NCI-H345 treated with DMSO at 0.1 percent for 48 hours (cell line): ENCODE measurements around the gene TTLL10.
A peak's percentile ranks its signal among the peaks of the same experiment; 100 is the strongest.

Source experiments
- DNase-seq: peaks from one replicate; lab custom pipeline; 2025; ENCODE audit not compliant: unreplicated experiment; lab: John Stamatoyannopoulos, UW

TTLL10 gene

GRCh38 chr1:1170215-1171091, 3.2 kb upstream of the TTLL10 start:
- no peak for DNase-seq

DNA sequence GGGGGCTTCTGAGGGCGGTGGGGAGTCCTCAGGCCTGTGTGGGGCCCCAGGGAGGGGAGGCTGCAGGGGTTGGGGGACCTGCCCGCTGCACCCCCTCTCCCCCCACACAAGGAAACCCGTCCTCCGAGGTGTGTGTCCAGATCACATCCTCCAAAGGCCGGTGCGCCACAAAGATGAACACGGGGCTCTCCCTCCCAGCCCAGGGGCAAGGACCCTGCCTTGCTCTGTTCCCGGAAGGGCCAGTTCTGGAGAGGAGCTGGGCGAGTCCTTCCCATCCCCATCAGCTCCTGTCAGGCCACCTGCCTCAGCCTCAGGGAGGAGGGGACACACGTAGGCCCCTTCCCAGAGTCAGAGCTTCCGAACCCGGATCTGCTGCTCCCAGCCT, 2.5 kb upstream of the TTLL10 start:
- DNase-seq, result no peak

- no peak for DNase-seq
These were observed 1.9 kb upstream of the TTLL10 start for GRCh38 chr1:1171546-1172340.

DNA sequence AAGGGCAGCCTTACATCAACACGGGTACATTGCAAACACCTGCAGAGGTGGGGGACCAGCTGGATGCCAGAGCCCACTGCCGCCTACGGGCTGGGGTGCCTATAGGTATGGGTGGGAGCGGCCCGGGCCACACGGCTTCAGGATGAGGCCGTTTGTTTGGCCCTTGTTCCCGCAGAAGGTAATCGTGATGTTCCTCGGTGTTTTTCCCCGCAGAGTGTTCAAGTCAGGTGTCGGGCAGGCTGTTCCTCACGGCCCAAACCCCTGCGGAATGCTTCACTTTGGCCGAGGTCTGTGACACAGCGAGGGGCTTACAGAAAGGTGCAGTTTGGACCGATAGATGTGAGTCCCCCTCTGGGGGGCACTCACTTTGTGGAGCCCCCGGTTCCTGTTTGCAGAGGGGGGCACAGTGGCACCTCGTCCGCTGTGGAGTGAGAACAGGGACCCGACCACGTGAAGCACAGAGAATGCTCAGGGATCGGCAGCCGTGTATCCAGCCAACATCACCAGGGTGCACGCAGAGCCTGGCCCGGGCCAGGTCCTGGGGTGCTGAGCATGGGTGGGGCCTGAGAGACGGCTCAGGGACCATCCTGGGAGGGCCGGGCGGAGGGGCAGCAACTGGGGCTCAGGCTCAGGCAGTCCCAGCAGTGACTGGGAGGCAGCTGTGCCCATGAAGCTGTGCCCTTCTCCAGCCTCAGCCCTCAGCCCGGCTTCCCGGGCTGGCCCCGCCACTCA, 453 bp upstream of the TTLL10 start:
- DNase-seq, result no peak

- DNase-seq, result peak; percentile 34
These were observed 1.8 kb downstream of the TTLL10 start for GRCh38 chr1:1175221-1176062.

DNA sequence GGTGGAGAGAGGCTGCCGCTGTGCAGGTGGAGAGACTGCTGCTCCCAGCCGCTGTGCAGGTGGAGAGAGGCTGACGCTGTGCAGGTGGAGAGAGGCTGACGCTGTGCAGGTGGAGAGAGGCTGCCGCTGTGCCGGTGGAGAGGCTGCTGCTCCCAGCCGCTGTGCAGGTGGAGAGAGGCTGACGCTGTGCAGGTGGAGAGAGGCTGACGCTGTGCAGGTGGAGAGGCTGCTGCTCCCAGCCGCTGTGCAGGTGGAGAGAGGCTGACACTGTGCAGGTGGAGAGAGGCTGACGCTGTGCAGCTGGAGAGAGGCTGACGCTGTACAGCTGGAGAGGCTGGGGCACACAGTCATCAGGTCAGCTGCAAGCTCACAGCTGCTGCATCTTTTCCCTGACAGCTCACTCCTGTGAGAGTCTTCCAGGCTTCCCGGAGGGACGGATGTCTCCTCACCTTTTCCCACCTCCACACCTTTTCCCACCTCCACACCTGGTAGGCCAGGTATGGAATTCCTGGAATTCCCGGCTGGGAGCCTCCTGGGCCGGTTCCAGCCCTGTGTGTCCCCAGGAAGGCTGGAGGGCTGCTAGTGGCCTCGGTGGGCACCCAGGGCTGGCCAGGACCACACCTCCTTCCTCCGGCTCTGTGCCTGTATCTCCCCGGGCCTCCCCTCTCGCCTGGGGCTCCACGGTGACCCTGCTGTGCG, 2.5 kb downstream of the TTLL10 start:
- peak; percentile 42 for DNase-seq

GRCh38 chr1:1176931-1177330, 3.3 kb downstream of the TTLL10 start:
- no peak for DNase-seq

- DNase-seq, result no peak
These were observed 3.9 kb downstream of the TTLL10 start for GRCh38 chr1:1177452-1178206.

DNA sequence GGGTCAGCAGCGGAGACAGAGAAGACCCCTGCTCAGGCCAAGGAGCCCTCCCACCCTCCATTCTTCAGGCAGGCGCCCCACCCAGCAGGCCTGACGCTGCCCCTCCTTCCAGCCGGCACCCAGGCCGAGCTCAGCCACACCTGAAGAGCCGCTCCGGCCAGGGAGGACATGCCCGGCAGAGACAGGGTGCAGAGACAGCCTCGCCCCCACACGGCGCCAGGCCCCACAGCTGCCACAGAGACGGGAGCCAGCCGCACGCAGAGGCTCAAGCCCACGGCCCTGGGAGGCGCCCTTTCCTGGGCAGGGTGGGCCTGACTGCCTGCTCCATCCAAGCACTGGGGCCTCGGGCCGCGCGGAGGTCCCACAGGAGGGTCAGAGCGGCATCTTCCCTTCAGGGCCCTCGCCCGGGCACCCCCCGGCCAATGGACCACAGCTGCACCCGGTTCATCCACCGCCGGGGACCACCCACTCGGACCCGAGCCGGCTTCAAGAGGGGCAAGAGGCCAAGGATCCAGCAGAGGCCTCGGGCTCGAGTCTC, 5.2 kb downstream of the TTLL10 start:
- no peak for DNase-seq

GRCh38 chr1:1179346-1179982, 5.8 kb downstream of the TTLL10 start:
- no peak for DNase-seq

DNA sequence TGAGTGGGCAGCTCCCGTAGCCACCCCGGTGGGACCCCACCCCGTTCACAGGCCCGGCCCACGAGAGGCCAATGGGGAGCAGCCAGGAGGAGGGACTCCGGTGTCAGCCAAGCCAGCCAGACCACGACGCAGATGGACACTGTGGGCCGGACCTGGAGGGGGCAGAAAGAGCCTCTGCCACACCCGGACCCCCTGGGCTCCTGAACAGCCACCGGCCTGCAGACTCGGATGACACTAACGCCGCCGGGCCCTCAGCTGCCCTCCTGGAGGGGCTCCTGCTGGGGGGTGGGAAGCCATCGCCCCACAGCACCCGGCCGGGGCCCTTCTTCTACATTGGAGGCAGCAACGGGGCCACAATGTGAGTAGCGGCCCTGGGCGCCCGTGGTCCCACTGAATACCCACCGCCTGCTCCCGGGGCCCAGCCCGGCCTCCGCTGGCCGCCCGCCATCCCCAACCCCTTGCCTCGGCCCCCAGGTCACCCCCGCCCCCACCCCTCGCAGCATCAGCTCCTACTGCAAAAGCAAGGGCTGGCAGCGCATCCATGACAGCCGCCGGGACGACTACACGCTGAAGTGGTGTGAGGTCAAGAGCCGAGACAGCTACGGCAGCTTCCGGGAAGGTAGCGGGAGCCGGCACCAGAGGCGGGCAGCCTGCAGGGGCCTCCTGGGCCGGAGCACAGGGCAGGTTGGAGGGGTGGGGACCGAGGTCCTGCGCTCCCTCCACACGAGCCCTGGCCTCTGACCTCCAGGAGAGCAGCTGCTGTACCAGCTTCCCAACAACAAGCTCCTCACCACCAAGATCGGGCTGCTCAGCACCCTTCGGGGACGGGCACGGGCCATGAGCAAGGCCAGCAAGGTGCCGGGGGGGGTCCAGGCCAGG, 6.5 kb downstream of the TTLL10 start:
- no peak for DNase-seq

DNA sequence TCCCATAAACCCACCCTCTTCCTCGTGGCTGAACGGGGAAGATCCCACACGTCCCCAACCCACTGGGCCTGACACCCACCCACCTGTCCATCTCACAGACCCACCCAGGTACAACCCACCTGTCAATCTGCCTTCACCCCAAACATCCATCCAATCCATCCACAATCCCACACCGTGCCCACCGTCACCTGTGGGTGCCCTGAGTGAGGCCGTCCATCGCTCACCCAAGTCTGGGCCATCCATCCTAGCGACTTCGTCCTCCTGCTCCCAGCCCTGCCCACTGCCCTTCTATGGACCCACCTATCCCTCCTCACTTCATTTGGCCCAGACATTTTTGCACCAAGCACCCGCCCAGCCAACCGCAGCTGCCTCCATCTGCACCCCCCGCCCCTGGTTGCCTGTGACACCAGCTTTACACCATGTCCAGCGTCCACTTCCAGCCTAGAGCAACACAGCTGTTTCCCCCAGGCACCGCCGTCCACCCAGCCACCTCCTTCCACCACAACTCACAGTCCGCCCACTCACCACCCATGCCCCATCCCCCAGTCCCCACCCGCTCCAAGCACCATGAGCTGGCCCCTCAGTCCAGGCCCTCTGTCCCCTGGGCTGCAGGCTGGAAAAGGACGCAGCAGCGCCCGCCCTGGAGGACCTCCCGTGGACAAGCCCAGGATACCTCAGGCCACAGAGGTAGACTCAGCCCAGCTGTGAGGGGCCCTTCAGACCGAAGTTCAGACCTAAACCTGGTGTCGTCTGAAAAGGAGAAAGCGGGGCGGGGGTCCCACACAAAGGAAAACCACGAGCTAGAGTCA, 7.7 kb downstream of the TTLL10 start:
- DNase-seq, result no peak

- DNase-seq, result no peak
These were observed 8.3 kb downstream of the TTLL10 start for GRCh38 chr1:1181938-1182410.

DNA sequence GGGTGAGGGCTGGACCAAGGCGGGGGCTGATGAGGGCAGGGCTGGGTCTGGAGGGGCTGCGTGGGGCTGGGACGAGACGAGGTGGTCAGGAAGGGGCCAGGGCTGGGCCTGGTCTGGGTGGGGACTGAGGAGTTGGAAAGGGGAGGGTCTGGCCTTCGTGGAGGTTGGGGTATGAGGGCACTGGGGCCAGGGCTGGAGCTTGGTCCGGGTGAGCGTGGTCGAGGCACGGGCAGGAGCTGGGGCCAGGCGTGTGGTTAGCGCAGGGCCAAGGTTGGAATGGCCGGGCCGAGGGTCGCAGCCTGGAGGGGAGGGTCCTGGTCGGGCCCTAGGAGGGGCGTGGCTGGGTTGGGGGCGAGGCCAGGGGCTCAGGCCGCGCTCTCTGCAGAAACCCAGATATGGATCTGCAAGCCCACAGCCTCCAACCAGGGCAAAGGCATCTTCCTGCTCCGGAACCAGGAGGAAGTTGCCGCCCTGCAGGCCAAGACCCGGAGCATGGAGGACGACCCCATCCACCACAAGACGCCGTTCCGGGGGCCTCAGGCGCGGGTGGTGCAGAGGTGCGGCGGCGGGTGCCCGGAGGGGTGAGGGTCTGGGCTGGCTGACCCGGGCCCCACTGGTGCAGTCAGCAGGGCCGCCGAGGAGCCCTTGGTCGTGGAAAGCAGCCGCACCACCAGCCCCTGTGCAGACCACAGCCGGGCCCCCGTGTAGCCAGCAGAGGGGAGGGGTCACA, 9.0 kb downstream of the TTLL10 start:
- no peak for DNase-seq

GRCh38 chr1:1183221-1183747, 9.6 kb downstream of the TTLL10 start:
- no peak for DNase-seq
